Effector memory CD4-positive, alpha-beta T cell (primary cell): Measurements from ENCODE around the gene RNF17.
"Not testable (repeated sequence)": the region's sequence is repeated elsewhere in the genome, so short reads cannot be mapped to it uniquely, and the experiment has no call there.

ENCODE experiments used
- DNase-seq, 3 donors: peaks; one replicate each; pipeline ENCODE4 v3.0.0-alpha.2; 2020
- H3K27ac ChIP-seq: 2 replicates; pipeline ENCODE4 v1.7.0; 2013; ENCODE audit warnings: mild to moderate bottlenecking, low read length, moderate library complexity; ENCODE audit not compliant: insufficient read depth, poor library complexity, severe bottlenecking
- H3K27me3 ChIP-seq: replicated peaks from 2 replicates; pipeline ENCODE4 v1.7.0; 2013; ENCODE audit warnings: mild to moderate bottlenecking, low read length; ENCODE audit not compliant: insufficient read depth, control insufficient read depth, poor library complexity, severe bottlenecking
- H3K36me3 ChIP-seq: 2 replicates; pipeline ENCODE4 v1.7.0; 2013; ENCODE audit warnings: mild to moderate bottlenecking, low read length, moderate library complexity; ENCODE audit not compliant: control insufficient read depth, insufficient read depth
- H3K4me1 ChIP-seq: 2 replicates; pipeline ENCODE4 v1.7.0; 2013; ENCODE audit warnings: low read length, mild to moderate bottlenecking; ENCODE audit not compliant: control insufficient read depth, insufficient read depth, poor library complexity, severe bottlenecking
- H3K4me3 ChIP-seq: 2 replicates; pipeline ENCODE4 v1.7.0; 2013; ENCODE audit warnings: low read length, low read depth, mild to moderate bottlenecking; ENCODE audit not compliant: insufficient read depth, poor library complexity, severe bottlenecking
- H3K9me3 ChIP-seq: 2 replicates; pipeline ENCODE4 v1.7.0; 2013; ENCODE audit warnings: mild to moderate bottlenecking, low read length, moderate library complexity; ENCODE audit not compliant: control insufficient read depth

RNF17 gene

GRCh38 chr13:24784319-24784718, 20.4 kb downstream of the RNF17 start:
- no peak for DNase-seq
- H3K4me3 ChIP-seq = no peak overlapping the region
- H3K9me3 ChIP-seq = no peaks in the 10 kb centered on the region
- H3K27me3 ChIP-seq = no peaks in the 10 kb centered on the region
- no peak overlapping the region for H3K27ac ChIP-seq
- H3K4me1 ChIP-seq = no peaks in the 10 kb centered on the region
- no peaks in the 10 kb centered on the region for H3K36me3 ChIP-seq

GRCh38 chr13:24788538-24788937, 24.6 kb downstream of the RNF17 start:
- H3K27ac ChIP-seq = no peak overlapping the region
- H3K4me3 ChIP-seq = no peak overlapping the region
- no peaks in the 10 kb centered on the region for H3K36me3 ChIP-seq
- H3K9me3 ChIP-seq = no peaks in the 10 kb centered on the region
- no peaks in the 10 kb centered on the region for H3K4me1 ChIP-seq
- DNase-seq = no peak
- H3K27me3 ChIP-seq = peaks cover 3% of the 10 kb centered on the region

- no peak overlapping the region for H3K27ac ChIP-seq
- no peak for DNase-seq
- no peaks in the 10 kb centered on the region for H3K27me3 ChIP-seq
- no peaks in the 10 kb centered on the region for H3K9me3 ChIP-seq
- no peak overlapping the region for H3K4me3 ChIP-seq
- no peaks in the 10 kb centered on the region for H3K4me1 ChIP-seq
- H3K36me3 ChIP-seq = no peaks in the 10 kb centered on the region
Observed at GRCh38 chr13:24802074-24802473, 38.1 kb downstream of the RNF17 start.

DNA sequence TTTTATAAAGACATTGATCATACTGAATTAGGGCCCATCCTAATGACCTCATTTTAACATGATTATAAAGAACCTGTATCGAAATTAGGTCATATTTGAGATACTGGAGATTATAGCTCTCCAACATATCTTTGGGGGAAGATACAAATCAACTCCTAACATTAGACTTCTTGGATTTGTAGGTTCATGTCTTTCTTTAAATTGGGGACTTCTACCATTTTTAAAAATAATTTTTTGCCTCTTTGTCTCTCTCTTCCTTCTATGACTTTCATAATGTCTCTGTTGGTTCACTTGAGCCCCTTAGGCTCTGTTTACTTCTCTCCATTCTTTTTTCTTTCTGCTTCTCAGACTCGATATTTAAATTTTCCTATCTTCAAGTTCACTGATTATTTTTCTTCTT, 57.2 kb downstream of the RNF17 start:
- no peak overlapping the region for H3K27ac ChIP-seq
- H3K9me3 ChIP-seq = no peaks in the 10 kb centered on the region
- H3K36me3 ChIP-seq = no peaks in the 10 kb centered on the region
- no peak for DNase-seq
- H3K27me3 ChIP-seq = peaks cover 3% of the 10 kb centered on the region
- no peak overlapping the region for H3K4me3 ChIP-seq
- H3K4me1 ChIP-seq = no peaks in the 10 kb centered on the region

DNA sequence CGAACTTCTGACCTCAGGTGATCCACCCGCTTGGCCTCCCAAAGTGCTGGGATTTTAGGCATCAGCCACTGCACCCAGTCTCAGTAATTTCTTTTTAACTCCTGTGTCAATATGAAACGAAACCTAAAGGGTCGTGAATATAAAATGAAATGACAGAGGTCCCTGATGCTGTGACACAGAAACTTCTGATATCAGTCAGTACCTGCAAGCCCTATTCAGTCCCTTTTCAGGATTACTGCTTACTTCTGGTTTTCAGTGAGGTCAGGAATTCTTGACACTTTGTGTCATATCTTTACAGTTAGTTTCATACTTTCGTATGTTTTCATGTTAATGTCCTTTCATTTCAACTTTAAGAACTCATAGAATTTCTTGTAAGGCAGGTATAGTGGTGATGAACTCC, 58.7 kb downstream of the RNF17 start:
- no peaks in the 10 kb centered on the region for H3K36me3 ChIP-seq
- H3K27me3 ChIP-seq = peaks cover 3% of the 10 kb centered on the region
- DNase-seq = no peak
- no peak overlapping the region for H3K27ac ChIP-seq
- H3K4me1 ChIP-seq = no peaks in the 10 kb centered on the region
- H3K4me3 ChIP-seq = no peak overlapping the region
- no peaks in the 10 kb centered on the region for H3K9me3 ChIP-seq

DNA sequence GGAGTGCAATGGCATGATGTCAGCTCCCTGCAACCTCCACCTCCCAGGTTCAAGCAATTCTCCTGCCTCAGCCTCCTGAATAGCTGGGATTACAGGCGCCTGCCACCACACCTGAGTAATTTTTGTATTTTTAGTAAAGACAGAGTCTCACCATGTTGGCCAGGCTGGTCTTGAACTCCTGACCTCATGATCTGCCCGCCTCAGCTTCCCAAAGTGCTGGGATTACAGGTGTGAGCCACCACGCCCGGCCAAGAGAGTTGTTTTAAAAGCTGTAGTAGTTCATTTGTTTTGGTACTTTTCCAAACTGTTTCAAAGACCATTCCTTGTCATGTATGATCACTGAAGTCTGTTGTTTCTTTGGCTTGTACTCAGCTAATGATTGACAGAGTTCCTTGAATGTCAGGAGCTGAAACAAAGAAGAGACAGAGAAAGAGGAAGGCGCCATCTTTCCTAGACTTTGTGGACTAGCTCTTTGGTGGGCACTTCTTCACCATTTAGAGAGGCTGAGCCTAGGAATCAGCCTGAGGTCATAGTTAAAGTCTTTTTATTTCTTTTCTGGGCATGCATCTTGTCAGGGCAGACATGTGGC, 59.2 kb downstream of the RNF17 start:
- not testable (repeated sequence) for H3K4me1 ChIP-seq, DNase-seq, H3K27ac ChIP-seq, H3K4me3 ChIP-seq, H3K27me3 ChIP-seq, H3K36me3 ChIP-seq, H3K9me3 ChIP-seq

GRCh38 chr13:24827799-24828198, 63.8 kb downstream of the RNF17 start:
- Histone ChIP-seq H3K9me3 (no peaks in the 10 kb centered on the region), H3K4me1 (no peaks in the 10 kb centered on the region), H3K27ac (no peak overlapping the region), H3K36me3 (no peaks in the 10 kb centered on the region), H3K27me3 (peaks cover 3% of the 10 kb centered on the region), H3K4me3 (no peak overlapping the region)
- DNase-seq = no peak

GRCh38 chr13:24834902-24835510, 71.0 kb downstream of the RNF17 start:
- Histone ChIP-seq H3K4me1 (no peaks in the 10 kb centered on the region), H3K36me3 (no peaks in the 10 kb centered on the region), H3K9me3 (no peaks in the 10 kb centered on the region), H3K4me3 (no peak overlapping the region), H3K27ac (no peak overlapping the region), H3K27me3 (no peaks in the 10 kb centered on the region)
- no peak for DNase-seq

DNA sequence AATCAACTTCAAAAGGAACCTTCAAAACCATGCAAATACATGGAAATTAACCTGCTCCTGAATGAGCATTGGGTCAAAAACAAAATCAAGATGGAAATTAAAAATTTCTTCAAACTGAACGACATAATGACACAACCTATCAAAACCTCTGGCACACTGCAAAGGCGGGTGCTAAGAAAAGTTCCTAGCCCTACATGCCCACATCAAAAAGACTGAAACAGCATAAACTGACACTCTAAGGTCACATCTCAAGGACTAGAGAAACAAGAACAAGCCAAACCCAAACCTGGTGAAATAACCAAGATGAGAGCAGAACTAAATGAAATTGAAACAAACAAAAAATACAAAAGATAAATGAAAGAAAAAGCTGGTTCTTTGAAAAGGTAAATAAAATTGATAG, 73.6 kb downstream of the RNF17 start:
- not testable (repeated sequence) for H3K4me1 ChIP-seq, H3K27me3 ChIP-seq, H3K4me3 ChIP-seq, DNase-seq, H3K9me3 ChIP-seq, H3K27ac ChIP-seq, H3K36me3 ChIP-seq

DNA sequence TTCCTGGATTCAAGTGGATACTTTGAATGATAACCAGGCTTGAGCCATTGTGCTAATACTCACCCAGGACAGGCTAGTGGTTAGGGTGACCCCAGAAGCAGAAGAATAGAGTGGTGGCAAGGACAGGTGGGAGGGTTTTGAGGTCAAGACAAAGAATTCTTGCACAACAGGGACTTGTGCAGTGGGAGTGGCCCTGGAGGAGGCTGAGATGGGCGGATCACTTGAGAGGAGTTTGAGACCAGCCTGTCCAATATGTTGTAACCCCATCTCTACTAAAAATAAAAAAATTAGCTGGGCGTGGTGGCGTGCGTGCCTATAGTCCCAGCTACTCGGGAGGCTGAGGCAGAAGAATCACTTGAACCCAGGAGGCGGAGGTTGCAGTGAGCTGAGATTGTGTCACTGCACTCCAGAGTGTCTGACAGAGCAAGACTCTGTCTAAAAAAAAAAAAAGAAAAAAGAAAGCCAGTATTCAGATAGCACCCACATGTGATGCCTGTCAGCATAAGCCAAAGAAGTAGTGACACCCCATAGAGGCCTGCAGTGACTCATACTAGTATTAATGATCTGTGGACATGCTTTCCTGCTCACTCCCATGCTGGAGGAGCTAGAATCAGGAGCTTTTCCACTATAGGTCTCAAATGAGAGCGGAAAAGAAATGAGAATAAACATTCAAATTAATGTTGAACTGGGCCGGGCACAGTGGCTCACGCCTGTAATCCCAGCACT, 78.7 kb downstream of the RNF17 start:
- H3K27me3 ChIP-seq = no peaks in the 10 kb centered on the region
- H3K4me3 ChIP-seq = no peak overlapping the region
- DNase-seq = no peak
- no peaks in the 10 kb centered on the region for H3K4me1 ChIP-seq
- H3K27ac ChIP-seq = no peak overlapping the region
- H3K9me3 ChIP-seq = no peaks in the 10 kb centered on the region
- no peaks in the 10 kb centered on the region for H3K36me3 ChIP-seq
